ENCODE data around the gene NISCH. TPM values are rescaled to one million over a fixed set of nuclear protein-coding genes. Genes with fewer than 3 reads are reported as not detected.

Gene NISCH
- polyA plus RNA-seq, 3 donors = 9.7 to 106 (median 13.1) TPM

GRCh38 chr3:52521488-52521824 is 66.1 kb downstream of the NISCH start:
- H3K27me3 Mint-ChIP-seq (ENCODE audit: low read depth in 3 of 3) = peaks cover 1 to 4% (median 1%) of the 10 kb centered on the region in 3 donors
- DNase-seq = no peak
- no peaks in the 10 kb centered on the region for H3K9me3 Mint-ChIP-seq
- H3K36me3 Mint-ChIP-seq = peaks cover 79 to 95% of the 10 kb centered on the region in 2 donors
- H3K4me2 ChIP-seq (replicated peaks; ENCODE audit: extremely low read depth, low read length, poor library complexity, severe bottlenecking) = no peak overlapping the region
- H3K4me3 Mint-ChIP-seq = no peak overlapping the region
- no peaks in the 10 kb centered on the region for H3K79me2 ChIP-seq (ENCODE audit: insufficient read depth, low read length)
- H3K27me3 ChIP-seq (ENCODE audit: control insufficient read depth in 2 of 2, insufficient read depth in 2 of 2, low read length in 2 of 2) = no peaks in the 10 kb centered on the region
- no peaks in the 10 kb centered on the region for H3K4me1 ChIP-seq (ENCODE audit: control insufficient read depth in 1 of 2, insufficient read depth in 2 of 2, low read length in 2 of 2)
- H3K4me1 Mint-ChIP-seq = no peaks in the 10 kb centered on the region
- TF ChIP-seq CTCF (IDR thresholded peaks at IDR 0.05) = no peak
- H3K4me3 ChIP-seq (replicated peaks in 1 of 3; ENCODE audit: low read depth in 2 of 3, low read length in 3 of 3) = no peak overlapping the region
- H3K9ac ChIP-seq (ENCODE audit: insufficient read depth, low read length, poor library complexity, severe bottlenecking) = no peak overlapping the region
- no peak overlapping the region for H3K27ac Mint-ChIP-seq
- H3K9me3 ChIP-seq (replicated peaks in 1 of 2; ENCODE audit: control insufficient read depth in 1 of 2, insufficient read depth in 1 of 2, low read length in 2 of 2) = no peaks in the 10 kb centered on the region
- intact Hi-C loops (cut with micrococcal nuclease) = no loop called here
- no peak overlapping the region for H3K27ac ChIP-seq (ENCODE audit: low read depth in 1 of 2, low read length in 2 of 2)
- H2AFZ ChIP-seq (ENCODE audit: insufficient read depth, low read depth, low read length, poor library complexity, severe bottlenecking) = no peak overlapping the region
- peaks cover 9% of the 10 kb centered on the region for H4K20me1 ChIP-seq (ENCODE audit: insufficient read depth, low read length)
- 94% methylated on average over 5 of the region's 8 CpGs for WGBS (ENCODE audit: insufficient coverage)
- peaks cover 90 to 97% of the 10 kb centered on the region in 2 donors for H3K36me3 ChIP-seq (replicated peaks in 1 of 2; ENCODE audit: control insufficient read depth in 1 of 2, insufficient read depth in 2 of 2, low read length in 2 of 2)

- Histone ChIP-seq H3K9ac (ENCODE audit: insufficient read depth, low read length, poor library complexity, severe bottlenecking) (no peak overlapping the region), H3K4me2 (replicated peaks; ENCODE audit: extremely low read depth, low read length, poor library complexity, severe bottlenecking) (no peak overlapping the region), H3K36me3 (replicated peaks in 1 of 2; ENCODE audit: control insufficient read depth in 1 of 2, insufficient read depth in 2 of 2, low read length in 2 of 2) (peaks cover 84 to 97% of the 10 kb centered on the region in 2 donors), H3K27ac (ENCODE audit: low read depth in 1 of 2, low read length in 2 of 2) (no peak overlapping the region), H3K79me2 (ENCODE audit: insufficient read depth, low read length) (no peaks in the 10 kb centered on the region), H3K4me1 (ENCODE audit: control insufficient read depth in 1 of 2, insufficient read depth in 2 of 2, low read length in 2 of 2) (no peaks in the 10 kb centered on the region), H3K9me3 (replicated peaks in 1 of 2; ENCODE audit: control insufficient read depth in 1 of 2, insufficient read depth in 1 of 2, low read length in 2 of 2) (no peaks in the 10 kb centered on the region), H3K27me3 (ENCODE audit: control insufficient read depth in 2 of 2, insufficient read depth in 2 of 2, low read length in 2 of 2) (no peaks in the 10 kb centered on the region), H2AFZ (ENCODE audit: insufficient read depth, low read depth, low read length, poor library complexity, severe bottlenecking) (no peak overlapping the region), H3K4me3 (replicated peaks in 1 of 3; ENCODE audit: low read depth in 2 of 3, low read length in 3 of 3) (no peak overlapping the region), H4K20me1 (ENCODE audit: insufficient read depth, low read length) (peaks cover 9% of the 10 kb centered on the region)
- 95% methylated on average over 26 of the region's 33 CpGs for WGBS (ENCODE audit: insufficient coverage)
- H3K36me3 Mint-ChIP-seq = peaks cover 74 to 91% of the 10 kb centered on the region in 2 donors
- DNase-seq = no peak
- H3K4me3 Mint-ChIP-seq = no peak overlapping the region
- peaks cover 0 to 4% (median 1%) of the 10 kb centered on the region in 3 donors for H3K27me3 Mint-ChIP-seq (ENCODE audit: low read depth in 3 of 3)
- TF ChIP-seq CTCF (IDR thresholded peaks at IDR 0.05) = no peak
- intact Hi-C loops (cut with micrococcal nuclease) = no loop called here
- H3K27ac Mint-ChIP-seq = no peak overlapping the region
- no peaks in the 10 kb centered on the region for H3K4me1 Mint-ChIP-seq
- no peaks in the 10 kb centered on the region for H3K9me3 Mint-ChIP-seq
Measured at GRCh38 chr3:52521881-52522650, 66.7 kb downstream of the NISCH start.

All from CD14-positive monocyte (primary cell).